Stomach (tissue), 4 donors: ENCODE results near the gene PDE6H.

Source experiments
- CTCF ChIP-seq, 7 experiments: fragments of 450-650 bp in 4 of 7; fragments of 200-600 bp in 3 of 7; sonication (generic) in 3 of 7; IDR thresholded peaks; one replicate each; pipeline ENCODE4 v1.5.1; 2016 to 2019; ENCODE audit warnings: antibody characterized with exemption in 7 of 7, control low read depth in 2 of 7, mild to moderate bottlenecking in 1 of 7
- POLR2A ChIP-seq, 4 donors: fragments of 450-650 bp; IDR thresholded peaks; one replicate each; pipeline ENCODE4 v1.6.1; 2016; ENCODE audit warnings: antibody characterized with exemption in 4 of 4, control low read depth in 2 of 4, mild to moderate bottlenecking in 1 of 4, moderate library complexity in 1 of 4
- POLR2AphosphoS5 ChIP-seq, 3 donors: sonication (generic); formaldehyde crosslinking; IDR thresholded peaks; one replicate each; pipeline ENCODE4 v1.6.1; 2016; ENCODE audit warnings: antibody characterized with exemption in 3 of 3

GRCh38 chr12:14993117-14993516 is 20.3 kb downstream of the PDE6H start:
- TF ChIP-seq CTCF (IDR thresholded peaks at IDR 0.05) (no peak), POLR2A (IDR thresholded peaks at IDR 0.05) (no peak), POLR2AphosphoS5 (IDR thresholded peaks at IDR 0.05) (no peak)
